Measurements from ENCODE around the gene TOGARAM2.

DNA sequence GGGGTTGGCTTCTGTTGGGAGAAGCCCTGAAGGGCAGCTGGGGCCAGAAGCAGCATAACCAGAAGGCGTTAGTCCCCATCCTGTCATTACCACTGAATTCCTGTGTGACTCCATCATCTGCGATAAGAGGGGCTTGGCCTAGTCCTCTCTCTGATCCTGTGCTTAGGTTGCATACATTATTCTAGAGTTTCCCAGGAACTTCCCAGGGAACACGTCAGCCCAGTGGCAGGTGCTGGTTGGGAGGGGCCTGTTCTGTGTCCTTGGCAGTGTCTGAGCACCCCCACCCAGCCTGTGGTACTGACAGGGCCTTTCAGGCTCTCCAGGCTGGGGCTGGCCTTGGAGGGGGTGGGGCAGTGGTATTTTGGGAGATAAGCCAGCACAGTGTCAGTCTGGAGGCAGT is 4.5 kb upstream of the TOGARAM2 start:
- TF ChIP-seq EZH2 (IDR thresholded peaks at IDR 0.05; ENCODE audit: insufficient read depth, poor library complexity, severe bottlenecking) = no peak
- TF ChIP-seq EZH2phosphoT487 (IDR thresholded peaks at IDR 0.05; ENCODE audit: insufficient read depth, low read depth) = no peak

All from GM23248 (cell line).